HG02973 (cell line): ENCODE data around the gene PNPLA1.

Source experiments
- ATAC-seq: cut with Tn5 transposase; IDR thresholded peaks from one replicate; pipeline ENCODE4 v1.9.1; 2021; ENCODE audit warnings: moderate library complexity; ENCODE audit not compliant: unreplicated experiment

The PNPLA1 gene

GRCh38 chr6:36269834-36270705, at the start of gene PNPLA1:
TSS of gene PNPLA1 (plus strand) at chr6:36270060. CDS start at chr6:36270460, 400 bp downstream.
- ATAC-seq: no peak

- no peak for ATAC-seq
Measured at GRCh38 chr6:36220226-36220625, 49.6 kb upstream of the PNPLA1 start.

GRCh38 chr6:36221674-36222073, 48.2 kb upstream of the PNPLA1 start:
- no peak for ATAC-seq

GRCh38 chr6:36222924-36223323, 46.9 kb upstream of the PNPLA1 start:
- ATAC-seq: no peak

GRCh38 chr6:36223706-36224105, 46.2 kb upstream of the PNPLA1 start:
- ATAC-seq: no peak

- no peak for ATAC-seq
Measured at GRCh38 chr6:36224918-36225461, 44.9 kb upstream of the PNPLA1 start.

- ATAC-seq: no peak
Measured at GRCh38 chr6:36226438-36227047, 43.3 kb upstream of the PNPLA1 start.

- ATAC-seq: no peak
Measured at GRCh38 chr6:36227379-36228228, 42.3 kb upstream of the PNPLA1 start.

GRCh38 chr6:36229223-36229622, 40.6 kb upstream of the PNPLA1 start:
- ATAC-seq: no peak

GRCh38 chr6:36230371-36230770, 39.5 kb upstream of the PNPLA1 start:
- no peak for ATAC-seq

GRCh38 chr6:36232172-36232571, 37.7 kb upstream of the PNPLA1 start:
- no peak for ATAC-seq

GRCh38 chr6:36235309-36235708, 34.6 kb upstream of the PNPLA1 start:
- ATAC-seq: no peak

GRCh38 chr6:36235862-36236261, 34.0 kb upstream of the PNPLA1 start:
- ATAC-seq: no peak

GRCh38 chr6:36239774-36240173, 30.1 kb upstream of the PNPLA1 start:
- no peak for ATAC-seq

GRCh38 chr6:36241728-36242127, 28.1 kb upstream of the PNPLA1 start:
- no peak for ATAC-seq

- ATAC-seq: no peak
Measured at GRCh38 chr6:36242161-36242560, 27.7 kb upstream of the PNPLA1 start.

- ATAC-seq: no peak
Measured at GRCh38 chr6:36242626-36243025, 27.2 kb upstream of the PNPLA1 start.

- no peak for ATAC-seq
Measured at GRCh38 chr6:36243562-36244212, 26.2 kb upstream of the PNPLA1 start.

GRCh38 chr6:36244641-36245280, 25.1 kb upstream of the PNPLA1 start:
- ATAC-seq: no peak

- no peak for ATAC-seq
Measured at GRCh38 chr6:36245572-36246061, 24.2 kb upstream of the PNPLA1 start.
